Epithelial cell of alveolus of lung (primary cell): ENCODE data around the gene ALPK1. TPM values are rescaled to one million over a fixed set of nuclear protein-coding genes. Genes with fewer than 3 reads are reported as not detected.

Experiments used
- total RNA-seq: library from RNA; depleted of rRNA; stranded (reverse); fragments of >200 nt; gene quantifications from 2 replicates; pipeline ENCODE4 v1.2.1, GENCODE V29; 2015

The ALPK1 gene
- total RNA-seq = 6.7 and 14.1 TPM in 2 replicates

DNA sequence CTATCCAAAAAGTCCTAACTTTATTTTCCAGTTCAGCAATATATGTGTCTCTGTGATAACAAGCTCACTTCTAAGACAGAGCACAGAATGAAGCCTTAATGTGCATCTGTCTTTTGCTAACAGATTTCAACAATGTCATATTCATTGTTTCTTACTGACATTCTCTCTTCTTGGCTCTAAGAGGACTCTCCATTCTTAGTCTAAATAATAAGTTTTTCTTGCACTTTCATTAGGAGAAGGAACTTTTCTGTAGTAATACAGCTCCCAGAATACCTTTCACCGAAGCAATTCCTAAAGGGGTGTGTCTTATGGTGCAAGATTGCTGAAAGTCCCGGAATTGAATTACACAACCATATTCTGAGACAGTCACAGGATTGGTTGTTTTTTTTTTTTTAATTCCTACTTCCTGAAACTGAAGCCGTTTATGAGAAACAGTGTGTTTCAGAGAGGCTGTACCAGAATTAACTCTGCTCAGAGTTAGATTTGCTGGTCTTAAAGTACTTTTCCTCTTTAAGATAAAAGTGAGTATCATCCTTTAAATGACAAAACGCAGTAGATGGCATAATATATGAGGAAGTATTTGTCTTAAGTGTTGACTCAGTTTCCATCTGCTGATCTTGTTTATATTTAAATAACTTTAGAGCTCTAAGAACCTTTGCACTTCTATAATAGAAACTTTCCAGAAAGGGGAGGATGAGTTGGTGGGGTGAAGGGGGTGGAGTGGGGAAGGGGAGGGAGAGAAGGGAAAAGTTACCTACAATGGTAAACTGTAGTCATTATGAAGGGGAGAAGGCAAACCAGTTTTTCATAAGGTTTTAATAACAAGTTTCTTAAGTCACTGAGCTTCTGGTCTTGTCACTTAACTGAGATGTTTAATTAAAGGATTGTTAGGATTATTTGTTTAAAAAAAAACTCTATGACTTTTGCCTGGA lies at the start of gene ALPK1:
Gene ALPK1, plus strand, starts transcription at position 421 of the 932 bp plus-strand sequence.

Other genes starting within 250 kb of the ALPK1 start
- gene FAM241A, start 151.9 kb upstream of the ALPK1 start, total RNA-seq = 1.5 and 2.3 TPM in 2 replicates
- 5.5 and 19.0 TPM in 2 replicates for gene AP1AR, start 65.6 kb upstream of the ALPK1 start, total RNA-seq
- 8.5 and 8.7 TPM in 2 replicates for gene TIFA, start 11.5 kb upstream of the ALPK1 start, total RNA-seq
- not detected in 2 replicates for gene NEUROG2, start 218.8 kb downstream of the ALPK1 start, total RNA-seq